Fibroblast of lung (primary cell): ENCODE data around the gene ZNF285.

Experiments used
- EZH2 ChIP-seq: IDR thresholded peaks from 2 replicates; pipeline ENCODE4 v1.5.1; 2012; ENCODE audit warnings: low read length, control low read depth, mild to moderate bottlenecking; ENCODE audit errors: missing control alignments
- TF ChIP-seq, protein P1 (sequence below), 2 donors: IDR thresholded peaks in 1 of 2; conservative IDR thresholded peaks in 1 of 2; 1 replicate in 1 of 2; 2 replicates in 1 of 2; pipeline ENCODE4 v1.5.1; 2011 to 2012; ENCODE audit warnings: low read length in 2 of 2, control low read depth in 1 of 2, inconsistent platforms in 1 of 2, low read depth in 1 of 2, mild to moderate bottlenecking in 1 of 2

DNA sequence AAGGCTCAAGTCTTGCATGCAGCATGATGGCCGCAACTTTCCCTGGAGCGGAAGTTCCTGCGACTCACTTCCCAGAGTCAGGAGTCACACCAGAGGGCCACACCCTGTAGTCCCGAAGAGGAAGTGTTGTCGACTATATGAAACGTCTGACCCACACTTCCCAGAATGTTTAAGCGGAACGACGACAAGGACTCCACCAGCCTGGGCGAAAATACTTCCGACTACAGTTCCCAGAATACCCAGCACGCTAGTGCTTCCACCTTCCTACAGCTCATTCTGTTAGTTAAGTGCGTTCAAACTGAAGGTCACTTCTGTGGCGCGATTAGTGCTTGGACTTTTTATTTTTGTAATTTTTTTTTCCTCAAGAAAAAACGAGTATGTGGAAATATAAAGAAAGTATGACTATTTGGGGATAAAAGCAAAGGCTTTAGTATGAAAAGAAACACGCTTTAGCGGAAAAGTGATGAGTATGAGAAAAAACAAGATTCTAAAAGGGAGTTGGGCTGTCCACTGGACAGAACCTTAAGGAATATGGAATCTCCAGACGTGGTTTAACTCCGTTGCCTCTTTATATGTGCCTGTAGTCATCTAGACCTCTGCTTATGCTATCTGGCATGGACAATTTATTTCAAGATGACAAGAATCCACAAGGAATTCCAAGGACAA, 29.5 kb downstream of the ZNF285 start:
- TF ChIP-seq, protein P1, sequence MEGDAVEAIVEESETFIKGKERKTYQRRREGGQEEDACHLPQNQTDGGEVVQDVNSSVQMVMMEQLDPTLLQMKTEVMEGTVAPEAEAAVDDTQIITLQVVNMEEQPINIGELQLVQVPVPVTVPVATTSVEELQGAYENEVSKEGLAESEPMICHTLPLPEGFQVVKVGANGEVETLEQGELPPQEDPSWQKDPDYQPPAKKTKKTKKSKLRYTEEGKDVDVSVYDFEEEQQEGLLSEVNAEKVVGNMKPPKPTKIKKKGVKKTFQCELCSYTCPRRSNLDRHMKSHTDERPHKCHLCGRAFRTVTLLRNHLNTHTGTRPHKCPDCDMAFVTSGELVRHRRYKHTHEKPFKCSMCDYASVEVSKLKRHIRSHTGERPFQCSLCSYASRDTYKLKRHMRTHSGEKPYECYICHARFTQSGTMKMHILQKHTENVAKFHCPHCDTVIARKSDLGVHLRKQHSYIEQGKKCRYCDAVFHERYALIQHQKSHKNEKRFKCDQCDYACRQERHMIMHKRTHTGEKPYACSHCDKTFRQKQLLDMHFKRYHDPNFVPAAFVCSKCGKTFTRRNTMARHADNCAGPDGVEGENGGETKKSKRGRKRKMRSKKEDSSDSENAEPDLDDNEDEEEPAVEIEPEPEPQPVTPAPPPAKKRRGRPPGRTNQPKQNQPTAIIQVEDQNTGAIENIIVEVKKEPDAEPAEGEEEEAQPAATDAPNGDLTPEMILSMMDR (conservative IDR thresholded peaks at IDR 0.05 in 1 of 2, IDR thresholded peaks at IDR 0.05 in 1 of 2; ENCODE audit: low read depth in 1 of 2, low read length in 2 of 2), result no peak
- TF ChIP-seq EZH2, result no peak
